PC-3 (cell line): ENCODE results near the gene EEIG2.
A peak's percentile ranks its signal among the peaks of the same experiment; 100 is the strongest.

Experiments
- EZH2 ChIP-seq: fragments of 300-600 bp; sonication (generic); IDR thresholded peaks from one replicate; pipeline ENCODE4 v1.6.1; 2017; ENCODE audit warnings: antibody characterized with exemption, mild to moderate bottlenecking, low read length; ENCODE audit not compliant: unreplicated experiment
- EZH2phosphoT487 ChIP-seq: fragments of 300-600 bp; sonication (generic); IDR thresholded peaks from 2 replicates; pipeline ENCODE4 v1.6.1; 2018; ENCODE audit warnings: mild to moderate bottlenecking, antibody characterized with exemption, low read length, borderline replicate concordance
- TF ChIP-seq, protein P1 (sequence below): fragments of 300-600 bp; sonication (generic); conservative IDR thresholded peaks from 2 replicates; pipeline ENCODE4 v1.5.1; 2017; ENCODE audit warnings: antibody characterized with exemption, low read depth, mild to moderate bottlenecking, low read length

DNA sequence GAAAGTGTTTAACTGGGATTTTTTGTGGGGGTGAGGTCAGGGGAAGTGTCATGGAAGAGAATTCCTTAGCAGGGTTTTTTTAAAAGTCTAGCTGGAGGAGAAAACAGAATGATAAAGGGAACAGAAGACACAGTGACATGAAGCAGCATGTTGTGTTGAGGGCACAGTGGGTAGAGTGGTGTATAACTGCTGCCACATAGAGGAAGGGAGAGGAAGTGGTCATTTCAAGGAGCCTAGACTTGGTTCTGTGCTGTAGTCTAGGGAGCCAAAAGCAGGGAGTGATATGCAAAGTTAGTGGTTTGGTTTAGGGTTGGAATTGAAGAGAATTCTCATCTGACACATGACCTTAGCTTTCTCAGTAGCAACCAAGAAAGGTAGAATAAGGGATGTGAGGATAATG is 10.2 kb downstream of the EEIG2 start:
- TF ChIP-seq, protein P1, sequence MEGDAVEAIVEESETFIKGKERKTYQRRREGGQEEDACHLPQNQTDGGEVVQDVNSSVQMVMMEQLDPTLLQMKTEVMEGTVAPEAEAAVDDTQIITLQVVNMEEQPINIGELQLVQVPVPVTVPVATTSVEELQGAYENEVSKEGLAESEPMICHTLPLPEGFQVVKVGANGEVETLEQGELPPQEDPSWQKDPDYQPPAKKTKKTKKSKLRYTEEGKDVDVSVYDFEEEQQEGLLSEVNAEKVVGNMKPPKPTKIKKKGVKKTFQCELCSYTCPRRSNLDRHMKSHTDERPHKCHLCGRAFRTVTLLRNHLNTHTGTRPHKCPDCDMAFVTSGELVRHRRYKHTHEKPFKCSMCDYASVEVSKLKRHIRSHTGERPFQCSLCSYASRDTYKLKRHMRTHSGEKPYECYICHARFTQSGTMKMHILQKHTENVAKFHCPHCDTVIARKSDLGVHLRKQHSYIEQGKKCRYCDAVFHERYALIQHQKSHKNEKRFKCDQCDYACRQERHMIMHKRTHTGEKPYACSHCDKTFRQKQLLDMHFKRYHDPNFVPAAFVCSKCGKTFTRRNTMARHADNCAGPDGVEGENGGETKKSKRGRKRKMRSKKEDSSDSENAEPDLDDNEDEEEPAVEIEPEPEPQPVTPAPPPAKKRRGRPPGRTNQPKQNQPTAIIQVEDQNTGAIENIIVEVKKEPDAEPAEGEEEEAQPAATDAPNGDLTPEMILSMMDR = peak; percentile 66
- TF ChIP-seq EZH2 = no peak
- no peak for TF ChIP-seq EZH2phosphoT487
